Left ventricle myocardium superior (tissue), 1 donor: ENCODE data around the gene MAST1. TPM values are rescaled to one million over a fixed set of nuclear protein-coding genes. Genes with fewer than 3 reads are reported as not detected.
"Not testable (repeated sequence)": the region's sequence is repeated elsewhere in the genome, so short reads cannot be mapped to it uniquely, and the experiment has no call there.

Source experiments
- ATAC-seq: fragments of 200-7000 bp; cut with Tn5 transposase; one replicate; pipeline ENCODE4 v1.9.1; 2020; ENCODE audit warnings: mild to moderate bottlenecking, moderate library complexity
- DNase-seq: peaks from one replicate; pipeline ENCODE4 v3.0.0-alpha.2; 2020
- intact Hi-C: fragments of 100-400 bp; cut with micrococcal nuclease; formaldehyde crosslinking; loops from one replicate; pipeline ENCODE4 v1.11.0; 2022
- total RNA-seq: library from RNA; stranded (reverse); fragmentation: NEBNext Ultra II Directional; extraction: Animal tissue kit (Norgen Biotek cat#: 25700); gene quantifications from one replicate; pipeline ENCODE4 v1.2.1, GENCODE V29; 2021
- donor health status: DM: no; HTN: yes; CAD: no; lungs with severe emphysema.

Gene MAST1
- total RNA-seq, 1 donor from 2014 or later, result 0.12 TPM

GRCh38 chr19:12834976-12835757 is 3.1 kb upstream of the MAST1 start:
- intact Hi-C loops, result no loop called here

GRCh38 chr19:12836529-12836863 is 1.8 kb upstream of the MAST1 start:
- ATAC-seq, result no peak
- intact Hi-C loops, result no loop called here
- no peak for DNase-seq

More at GRCh38 chr19:12834976-12835757, 3.1 kb upstream of the MAST1 start:
- DNase-seq (no peak), ATAC-seq (no peak)

GRCh38 chr19:12837225-12837624 is 1.1 kb upstream of the MAST1 start:
- ATAC-seq (no peak), DNase-seq (no peak)
- intact Hi-C loops, result no loop called here

GRCh38 chr19:12838886-12839756 is 806 bp downstream of the MAST1 start:
- intact Hi-C loops, result no loop called here
- ATAC-seq, result no peak

GRCh38 chr19:12840091-12841079 is 2.1 kb downstream of the MAST1 start:
- DNase-seq, result peak; percentile 50
- peak; percentile 60 for ATAC-seq
- intact Hi-C loops, result loop anchor here (10.0 kb wide), 1 partner anchor 76 kb away; no protein-coding TSS in a partner anchor

More at GRCh38 chr19:12838886-12839756, 806 bp downstream of the MAST1 start:
- DNase-seq, result no peak

- intact Hi-C loops, result loop anchor here (10.0 kb wide), 1 partner anchor 76 kb away; no protein-coding TSS in a partner anchor
- DNase-seq (no peak), ATAC-seq (no peak)
These were observed 2.8 kb downstream of the MAST1 start for GRCh38 chr19:12841094-12841493.

GRCh38 chr19:12842511-12842910 is 4.2 kb downstream of the MAST1 start:
- no peak for ATAC-seq
- DNase-seq, result no peak
- intact Hi-C loops, result loop anchor here (10.0 kb wide), 1 partner anchor 78 kb away; no protein-coding TSS in a partner anchor

- intact Hi-C loops, result loop anchor here (10.0 kb wide), 1 partner anchor 79 kb away; no protein-coding TSS in a partner anchor
- DNase-seq, result no peak
- no peak for ATAC-seq
These were observed 5.0 kb downstream of the MAST1 start for GRCh38 chr19:12843328-12843727.

DNA sequence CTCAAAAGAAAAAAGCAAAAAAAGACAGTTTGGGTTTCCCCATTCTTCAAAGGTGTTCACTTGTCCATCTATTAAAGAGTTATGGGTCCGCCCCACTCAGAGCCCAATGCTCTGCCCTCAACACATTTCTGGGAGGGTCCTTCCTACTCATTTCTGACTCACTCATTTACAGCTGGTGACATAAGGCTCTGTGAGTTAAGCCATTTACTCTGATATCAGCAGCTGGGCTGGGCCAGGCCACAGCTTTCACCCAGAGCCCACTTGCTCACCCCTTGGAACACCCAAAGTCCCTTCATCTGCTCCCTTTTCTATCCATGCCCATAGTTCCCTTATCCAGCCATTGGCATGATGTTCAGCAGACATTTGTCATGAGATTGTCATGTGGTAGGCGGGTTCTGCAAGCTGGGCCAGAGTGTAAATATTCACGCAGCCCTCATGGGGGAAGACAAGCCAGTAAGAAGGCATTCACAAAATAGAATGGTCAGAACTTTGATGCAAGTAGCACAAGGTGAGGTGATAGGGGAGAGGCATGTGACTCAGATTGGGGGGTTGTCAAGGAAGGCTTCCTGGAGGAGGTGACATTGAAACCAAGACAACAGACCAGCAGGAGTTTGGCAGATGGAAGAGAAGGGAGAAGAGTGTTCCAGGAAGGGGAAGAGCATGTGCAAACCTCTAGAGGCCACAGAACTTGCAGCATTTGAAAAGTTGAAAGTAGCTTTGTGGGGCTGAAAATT is 5.9 kb downstream of the MAST1 start:
- DNase-seq, result no peak
- ATAC-seq, result no peak
- intact Hi-C loops, result loop anchor here (10.0 kb wide), 1 partner anchor 79 kb away; no protein-coding TSS in a partner anchor

DNA sequence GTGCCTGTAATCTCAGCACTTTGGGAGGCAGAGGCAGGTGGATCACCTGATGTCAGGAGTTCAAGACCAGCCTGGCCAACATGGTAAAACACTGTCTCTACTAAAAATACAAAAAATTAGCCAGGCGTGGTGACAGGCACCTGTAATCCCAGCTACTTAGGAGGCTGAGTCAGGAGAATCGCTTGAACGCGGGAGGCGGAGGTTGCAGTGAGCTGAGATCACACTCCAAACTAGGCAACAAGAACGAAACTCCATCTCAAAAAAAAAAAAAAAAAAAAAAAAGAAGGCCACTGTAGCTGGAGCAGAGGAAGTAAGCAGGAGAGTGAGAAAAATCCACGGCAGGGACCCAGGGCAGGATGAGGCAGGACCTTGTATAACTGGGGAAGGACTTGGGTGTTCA is 8.3 kb downstream of the MAST1 start:
- DNase-seq, ATAC-seq: not testable (repeated sequence)
- intact Hi-C loops, result loop anchor here (10.0 kb wide), 1 partner anchor 82 kb away; no protein-coding TSS in a partner anchor

GRCh38 chr19:12847159-12848139 is 9.1 kb downstream of the MAST1 start:
- intact Hi-C loops, result loop anchor here (10.0 kb wide), 1 partner anchor 83 kb away; no protein-coding TSS in a partner anchor
- DNase-seq, result peak; percentile 92
- ATAC-seq, result peak; percentile 99

GRCh38 chr19:12856653-12857052 is 18.3 kb downstream of the MAST1 start:
- ATAC-seq (no peak), DNase-seq (no peak)
- intact Hi-C loops, result no loop called here

DNA sequence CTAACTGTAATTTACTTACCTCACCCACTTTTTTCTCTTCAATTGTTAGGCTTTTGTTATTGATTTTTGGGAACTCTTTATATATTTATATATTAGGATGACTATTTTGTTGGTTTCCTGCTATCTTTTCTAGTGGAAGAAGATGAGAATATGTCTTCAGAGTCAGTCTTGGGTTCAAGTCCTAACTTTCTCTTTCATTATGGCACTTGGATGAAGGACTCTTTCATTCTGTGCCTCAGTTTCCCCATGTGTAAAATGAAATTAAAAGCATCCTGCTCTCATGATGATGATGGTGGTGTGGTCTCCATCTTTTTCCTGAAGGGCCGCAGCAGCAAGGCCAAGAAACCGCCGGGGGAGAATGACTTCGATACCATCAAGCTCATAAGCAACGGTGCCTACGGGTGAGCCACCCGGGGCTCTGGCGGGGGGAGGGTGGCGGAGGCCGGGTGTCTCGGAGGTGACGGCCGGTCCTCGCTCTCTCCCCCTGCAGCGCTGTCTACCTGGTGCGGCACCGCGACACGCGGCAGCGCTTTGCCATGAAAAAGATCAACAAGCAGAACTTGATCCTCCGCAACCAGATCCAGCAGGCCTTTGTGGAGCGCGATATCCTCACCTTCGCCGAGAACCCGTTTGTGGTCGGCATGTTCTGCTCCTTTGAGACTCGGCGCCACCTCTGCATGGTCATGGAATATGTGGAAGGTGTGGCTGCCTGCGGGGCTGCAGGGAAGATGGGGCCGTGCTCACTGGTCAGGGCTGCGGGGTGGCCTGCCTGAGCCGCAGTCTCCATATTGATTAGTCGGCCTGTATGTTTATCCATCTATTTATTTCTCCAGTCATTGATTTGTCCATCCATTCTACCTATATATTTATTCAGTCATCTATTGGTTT is 20.0 kb downstream of the MAST1 start:
- ATAC-seq, result no peak

GRCh38 chr19:12859546-12859945 is 21.2 kb downstream of the MAST1 start:
- ATAC-seq, result no peak
- intact Hi-C loops, result no loop called here
- no peak for DNase-seq

More for the DNA sequence above, 20.0 kb downstream of the MAST1 start:
- intact Hi-C loops, result no loop called here
- no peak for DNase-seq

GRCh38 chr19:12864143-12864542 is 25.8 kb downstream of the MAST1 start:
- no peak for DNase-seq
- no peak for ATAC-seq
- intact Hi-C loops, result no loop called here
